Breast epithelium (tissue), 4 donors: Measurements from ENCODE around the gene NUDT11. TPM values are rescaled to one million over a fixed set of nuclear protein-coding genes. Genes with fewer than 3 reads are reported as not detected.
"Not testable (repeated sequence)": the region's sequence is repeated elsewhere in the genome, so short reads cannot be mapped to it uniquely, and the experiment has no call there.

ENCODE experiments used
- DNase-seq, 2 donors: peaks; one replicate each; pipeline ENCODE4 v3.0.0-alpha.2; 2019; ENCODE audit warnings: low spot score in 2 of 2
- H3K27ac ChIP-seq, 2 donors: fragments of 200-600 bp; sonication (generic) in 1 of 2; one replicate each; pipeline ENCODE4 v1.5.1; 2016 to 2019; ENCODE audit warnings: mild to moderate bottlenecking in 1 of 2
- H3K27me3 ChIP-seq, 2 donors: fragments of 200-600 bp; sonication (generic) in 1 of 2; one replicate each; pipeline versions ENCODE4 v1.5.1 to v1.6.0; 2017 to 2019; ENCODE audit warnings: control low read depth in 1 of 2, mild to moderate bottlenecking in 1 of 2
- H3K36me3 ChIP-seq: fragments of 200-600 bp; one replicate; pipeline ENCODE4 v1.5.1; 2019
- H3K4me1 ChIP-seq, 2 donors: fragments of 200-600 bp; sonication (generic); one replicate each; pipeline ENCODE4 v1.5.1; 2016 to 2019; ENCODE audit warnings: control low read depth in 1 of 2
- H3K4me3 ChIP-seq, 3 donors: fragments of 200-600 bp; sonication (generic); 1 replicate in 2 of 3; 2 replicates in 1 of 3; pipeline ENCODE4 v1.5.1; 2016 to 2019; ENCODE audit warnings: mild to moderate bottlenecking in 3 of 3, moderate library complexity in 2 of 3
- H3K9me3 ChIP-seq, 2 donors: fragments of 200-600 bp; sonication (generic) in 1 of 2; one replicate each; pipeline ENCODE4 v1.5.1; 2016 to 2019; ENCODE audit warnings: control low read depth in 1 of 2
- CTCF ChIP-seq, 3 donors: fragments of 450-650 bp; IDR thresholded peaks; one replicate each; pipeline ENCODE4 v1.5.1; 2016 to 2017; ENCODE audit warnings: antibody characterized with exemption in 3 of 3, mild to moderate bottlenecking in 3 of 3, moderate library complexity in 3 of 3
- POLR2A ChIP-seq: fragments of 450-650 bp; IDR thresholded peaks from one replicate; pipeline ENCODE4 v1.6.1; 2016; ENCODE audit warnings: antibody characterized with exemption, mild to moderate bottlenecking, moderate library complexity
- POLR2AphosphoS5 ChIP-seq, 3 donors: sonication (generic); formaldehyde crosslinking; IDR thresholded peaks; one replicate each; pipeline ENCODE4 v1.6.1; 2017; ENCODE audit warnings: antibody characterized with exemption in 3 of 3
- intact Hi-C: fragments of 100-400 bp; cut with DNase I; formaldehyde crosslinking; loops from one replicate; pipeline ENCODE4 v1.15.1; 2023; ENCODE audit warnings: low total_unique reads
- total RNA-seq, 3 donors: library from RNA; depleted of rRNA; stranded (reverse); fragments of >200 nt; gene quantifications; one replicate each; pipeline ENCODE4 v1.1.0, GENCODE V29; 2016

Gene NUDT11
- total RNA-seq, result 1 to 10 TPM; 1.4 to 2.6 (median 2.2) TPM

GRCh38 chrX:51496501-51497291 lies at the start of gene NUDT11:
Gene NUDT11 (minus strand): TSS chrX:51496592. CDS start chrX:51496444, 148 bp downstream.
- peak within 1 kb of the TSS in 1 of 2 donors; percentile 32 for H3K27ac ChIP-seq
- TF ChIP-seq CTCF (IDR thresholded peaks at IDR 0.05) (no peak), POLR2A (no peak), POLR2AphosphoS5 (IDR thresholded peaks at IDR 0.05) (no peak)
- no peaks in the 10 kb centered on the region for H3K9me3 ChIP-seq
- H3K4me1 ChIP-seq, result no peaks in the 10 kb centered on the region
- no peaks in the 10 kb centered on the region for H3K36me3 ChIP-seq
- H3K27me3 ChIP-seq, result peaks cover 0 to 36% of the 10 kb centered on the region in 2 donors
- peak; percentile 26 to 51 for DNase-seq
- H3K4me3 ChIP-seq, result peak within 1 kb of the TSS; percentile 42 to 78 (median 56)
- intact Hi-C loops, result no loop called here

- no peak overlapping the region for H3K27ac ChIP-seq
- TF ChIP-seq POLR2A (no peak), POLR2AphosphoS5 (IDR thresholded peaks at IDR 0.05) (no peak), CTCF (IDR thresholded peaks at IDR 0.05) (no peak)
- H3K36me3 ChIP-seq, result no peaks in the 10 kb centered on the region
- intact Hi-C loops, result no loop called here
- H3K27me3 ChIP-seq, result peaks cover 0 to 25% of the 10 kb centered on the region in 2 donors
- no peak for DNase-seq
- no peaks in the 10 kb centered on the region for H3K4me1 ChIP-seq
- H3K9me3 ChIP-seq, result peaks cover 0 to 3% of the 10 kb centered on the region in 2 donors
- no peak overlapping the region for H3K4me3 ChIP-seq
Observed at GRCh38 chrX:51520393-51520792, 24.0 kb upstream of the NUDT11 start.

- H3K27me3 ChIP-seq, result peaks cover 0 to 22% of the 10 kb centered on the region in 2 donors
- intact Hi-C loops, DNase-seq, H3K4me1 ChIP-seq, H3K9me3 ChIP-seq, H3K27ac ChIP-seq, H3K4me3 ChIP-seq, H3K36me3 ChIP-seq: not testable (repeated sequence)
Observed at GRCh38 chrX:51519131-51519530, 22.7 kb upstream of the NUDT11 start.

GRCh38 chrX:51507551-51507950 lies 11.2 kb upstream of the NUDT11 start:
- H3K4me3 ChIP-seq, result no peak overlapping the region
- peaks cover 0 to 7% of the 10 kb centered on the region in 2 donors for H3K9me3 ChIP-seq
- H3K4me1 ChIP-seq, result no peaks in the 10 kb centered on the region
- intact Hi-C loops, result no loop called here
- no peak for DNase-seq
- no peak for TF ChIP-seq CTCF (IDR thresholded peaks at IDR 0.05)
- no peak for TF ChIP-seq POLR2A
- no peak for TF ChIP-seq POLR2AphosphoS5 (IDR thresholded peaks at IDR 0.05)
- no peaks in the 10 kb centered on the region for H3K36me3 ChIP-seq
- no peak overlapping the region for H3K27ac ChIP-seq
- peaks cover 0 to 17% of the 10 kb centered on the region in 2 donors for H3K27me3 ChIP-seq

- H3K4me1 ChIP-seq, DNase-seq, H3K27ac ChIP-seq, H3K9me3 ChIP-seq, intact Hi-C loops, H3K36me3 ChIP-seq: not testable (repeated sequence)
- peak overlapping the region; percentile 42 to 78 (median 56) for H3K4me3 ChIP-seq
- peaks cover 0 to 43% of the 10 kb centered on the region in 2 donors for H3K27me3 ChIP-seq
Observed at GRCh38 chrX:51495701-51496488, 497 bp downstream of the NUDT11 start.

- intact Hi-C loops, result no loop called here
- Histone ChIP-seq H3K4me1 (no peaks in the 10 kb centered on the region), H3K27me3 (peaks cover 0 to 47% of the 10 kb centered on the region in 2 donors), H3K9me3 (no peaks in the 10 kb centered on the region), H3K4me3 (no peak overlapping the region), H3K36me3 (no peaks in the 10 kb centered on the region), H3K27ac (no peak overlapping the region)
- no peak for TF ChIP-seq CTCF (IDR thresholded peaks at IDR 0.05)
- TF ChIP-seq POLR2AphosphoS5 (IDR thresholded peaks at IDR 0.05), result no peak
- TF ChIP-seq POLR2A, result no peak
- DNase-seq, result no peak
Observed at GRCh38 chrX:51494409-51494808, 2.0 kb downstream of the NUDT11 start.
